DOHH2 (cell line): ENCODE measurements around the gene LRRC46.

Experiments used
- H3F3A ChIP-seq: fragments of 200-600 bp; sonication (generic), shearing (Covaris generic); 2 replicates; pipeline ENCODE4 v1.6.0; 2016; ENCODE audit warnings: antibody characterized with exemption, mild to moderate bottlenecking; ENCODE audit not compliant: control insufficient read depth, insufficient read depth
- H3K27ac ChIP-seq: fragments of 200-600 bp; sonication (generic); 2 replicates; pipeline ENCODE4 v1.5.1; 2014; ENCODE audit warnings: low read depth, mild to moderate bottlenecking, low read length, moderate library complexity
- H3K27me3 ChIP-seq: fragments of 200-600 bp; sonication (generic); 2 replicates; pipeline ENCODE4 v1.6.1; 2014; ENCODE audit warnings: mild to moderate bottlenecking, low read length, mixed read lengths; ENCODE audit not compliant: control insufficient read depth
- H3K36me3 ChIP-seq: fragments of 200-600 bp; sonication (generic); 2 replicates; pipeline ENCODE4 v1.6.1; 2014; ENCODE audit warnings: mild to moderate bottlenecking, low read length, moderate library complexity, mixed read lengths; ENCODE audit not compliant: control insufficient read depth
- H3K4me1 ChIP-seq: fragments of 200-600 bp; sonication (generic); 2 replicates; pipeline ENCODE4 v1.6.1; 2014; ENCODE audit warnings: mild to moderate bottlenecking, low read length, mixed read lengths; ENCODE audit not compliant: control insufficient read depth
- H3K4me2 ChIP-seq: fragments of 200-600 bp; sonication (generic); 2 replicates; pipeline ENCODE4 v1.6.0; 2014; ENCODE audit warnings: mild to moderate bottlenecking, low read length, moderate library complexity
- H3K4me3 ChIP-seq: fragments of 200-600 bp; sonication (generic); 2 replicates; pipeline ENCODE4 v1.5.1; 2014; ENCODE audit warnings: mild to moderate bottlenecking, low read length, mixed read lengths
- H3K79me2 ChIP-seq: fragments of 200-600 bp; sonication (generic); 2 replicates; pipeline ENCODE4 v1.6.1; 2014; ENCODE audit warnings: mild to moderate bottlenecking, low read length, mixed read lengths; ENCODE audit not compliant: control insufficient read depth
- H3K9me2 ChIP-seq: fragments of 200-600 bp; sonication (generic); replicated peaks from 2 replicates; pipeline ENCODE4 v1.6.1; 2014; ENCODE audit warnings: mild to moderate bottlenecking, low read length, mixed read lengths; ENCODE audit not compliant: control insufficient read depth
- H3K9me3 ChIP-seq: fragments of 200-600 bp; sonication (generic); 2 replicates; pipeline ENCODE4 v1.6.1; 2014; ENCODE audit warnings: antibody characterized with exemption, low read length, mixed read lengths; ENCODE audit not compliant: control insufficient read depth, insufficient read depth
- H4K20me1 ChIP-seq: fragments of 200-600 bp; sonication (generic); 2 replicates; pipeline ENCODE4 v1.6.0; 2014; ENCODE audit warnings: low read depth, mild to moderate bottlenecking, antibody characterized with exemption, low read length, moderate library complexity; ENCODE audit not compliant: control insufficient read depth, insufficient read depth
- CTCF ChIP-seq: fragments of 200-600 bp; sonication (generic); IDR thresholded peaks from one replicate; pipeline ENCODE4 v1.5.1; 2014; ENCODE audit warnings: antibody characterized with exemption, mild to moderate bottlenecking, low read depth, low read length; ENCODE audit not compliant: poor library complexity, severe bottlenecking
- EZH2phosphoT487 ChIP-seq: fragments of 200-600 bp; sonication (generic); IDR thresholded peaks from 2 replicates; pipeline ENCODE4 v1.6.1; 2017; ENCODE audit warnings: borderline replicate concordance, mild to moderate bottlenecking, antibody characterized with exemption, low read length, moderate library complexity, mixed read lengths

LRRC46 gene

GRCh38 chr17:47840742-47841487 is 9.4 kb downstream of the LRRC46 start, which contains the start of gene SCRN2:
SCRN2 (minus strand) TSS chr17:47841273; CDS start chr17:47840843, 430 bp downstream.
- Histone ChIP-seq H3K36me3 (no peaks in the 10 kb centered on the region), H3K9me3 (no peaks in the 10 kb centered on the region), H3F3A (no peaks in the 10 kb centered on the region), H3K4me3 (peak within 1 kb of the TSS; percentile 85), H4K20me1 (no peaks in the 10 kb centered on the region), H3K4me2 (peak within 1 kb of the TSS; percentile 88), H3K27me3 (peaks cover 6% of the 10 kb centered on the region; the same call in 1 of the 2 replicates), H3K79me2 (no peaks in the 10 kb centered on the region; the same call in 1 of the 2 replicates), H3K27ac (no peak within 1 kb of the TSS), H3K4me1 (peaks cover 26% of the 10 kb centered on the region), H3K9me2 (no peaks in the 10 kb centered on the region)
- TF ChIP-seq EZH2phosphoT487 (no peak), CTCF (peak; percentile 91)

GRCh38 chr17:47841488-47842291 is 10.2 kb downstream of the LRRC46 start:
- no peaks in the 10 kb centered on the region for H3K9me2 ChIP-seq
- H3K27me3 ChIP-seq, result peaks cover 9% of the 10 kb centered on the region; the same call in 1 of the 2 replicates
- no peaks in the 10 kb centered on the region; the same call in 1 of the 2 replicates for H3K79me2 ChIP-seq
- H3K4me2 ChIP-seq, result peak overlapping the region; percentile 88
- peaks cover 22% of the 10 kb centered on the region for H3K4me1 ChIP-seq
- H3K36me3 ChIP-seq, result no peaks in the 10 kb centered on the region
- H3K4me3 ChIP-seq, result peak overlapping the region; percentile 85
- H3K9me3 ChIP-seq, result no peaks in the 10 kb centered on the region
- no peaks in the 10 kb centered on the region for H3F3A ChIP-seq
- TF ChIP-seq CTCF (peak; percentile 34), EZH2phosphoT487 (no peak)
- no peaks in the 10 kb centered on the region for H4K20me1 ChIP-seq
- no peak overlapping the region for H3K27ac ChIP-seq

GRCh38 chr17:47843391-47843730 is 11.9 kb downstream of the LRRC46 start:
- no peaks in the 10 kb centered on the region for H3K9me3 ChIP-seq
- no peak overlapping the region for H3K4me3 ChIP-seq
- peaks cover 22% of the 10 kb centered on the region for H3K4me1 ChIP-seq
- peaks cover 9% of the 10 kb centered on the region; the same call in 1 of the 2 replicates for H3K27me3 ChIP-seq
- H3K4me2 ChIP-seq, result 0 out of 2 replicates have a peak overlapping the region, but pooled peaks have one; percentile 8
- no peaks in the 10 kb centered on the region for H4K20me1 ChIP-seq
- TF ChIP-seq CTCF, result peak; percentile 32
- TF ChIP-seq EZH2phosphoT487, result no peak
- H3F3A ChIP-seq, result no peaks in the 10 kb centered on the region
- no peaks in the 10 kb centered on the region; the same call in 1 of the 2 replicates for H3K79me2 ChIP-seq
- H3K9me2 ChIP-seq, result no peaks in the 10 kb centered on the region
- no peaks in the 10 kb centered on the region for H3K36me3 ChIP-seq
- no peak overlapping the region for H3K27ac ChIP-seq
